Posterior cingulate gyrus (tissue), 11 donors: ENCODE data around the gene IDE.
"Not testable (repeated sequence)": the region's sequence is repeated elsewhere in the genome, so short reads cannot be mapped to it uniquely, and the experiment has no call there.

Experiments used
- DNase-seq, 10 donors: peaks; one replicate each; pipeline versions ENCODE4 v3.0.0 to v3.0.0-alpha.2; 2020 to 2021; ENCODE audit warnings: mixed read lengths in 3 of 10
- intact Hi-C: fragments of 100-400 bp; cut with DNase I; formaldehyde crosslinking; loops from one replicate; pipeline ENCODE4 v1.15.1; 2023

Gene IDE

DNA sequence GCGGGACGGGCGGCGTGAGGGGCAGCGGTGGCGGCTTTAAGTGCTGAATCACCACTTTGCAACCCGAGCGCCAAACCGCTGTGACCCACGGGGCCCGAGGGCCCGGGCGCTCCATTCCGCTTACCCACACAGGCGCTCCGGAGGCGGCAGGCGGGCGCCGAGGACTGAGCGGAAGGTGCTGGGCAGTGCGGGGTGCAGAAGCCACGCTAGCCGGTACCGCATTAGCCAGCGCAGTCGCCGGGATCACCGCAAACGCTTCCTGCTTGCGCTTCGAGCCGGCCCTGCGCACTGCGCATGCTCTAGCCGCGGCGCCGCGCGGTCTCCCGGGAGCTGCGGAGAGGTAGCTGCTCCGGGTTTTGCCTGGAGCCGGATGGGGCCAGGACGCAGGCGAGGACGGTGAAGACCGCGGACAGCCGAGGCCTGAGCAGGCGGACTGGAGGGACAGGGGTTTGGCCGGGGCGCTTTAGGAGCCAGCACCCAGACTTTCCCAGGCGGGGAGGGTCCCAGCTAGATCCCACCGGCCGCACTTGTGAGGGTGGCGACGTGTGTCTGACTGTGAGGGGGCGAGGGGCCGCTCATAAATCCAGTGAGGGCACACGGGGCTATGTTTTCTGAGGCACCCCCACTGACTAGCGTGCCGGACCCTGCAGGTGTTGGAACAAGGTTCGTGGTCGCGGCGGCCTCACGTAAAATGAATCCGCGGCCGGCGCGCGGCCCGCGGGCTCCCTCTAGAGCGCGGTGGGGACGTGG lies at the start of gene IDE:
Gene IDE, minus strand, starts transcription at position 296 of the 750 bp plus-strand sequence. Its CDS starts 74 bp downstream, at position 222.
- peak; percentile 76 to 98 (median 84) for DNase-seq
- intact Hi-C loops = loop anchor here (1.0 to 10.0 kb wide), 3 partner anchors 17 to 779 kb away; partner anchors contain the start of gene TNKS2

DNA sequence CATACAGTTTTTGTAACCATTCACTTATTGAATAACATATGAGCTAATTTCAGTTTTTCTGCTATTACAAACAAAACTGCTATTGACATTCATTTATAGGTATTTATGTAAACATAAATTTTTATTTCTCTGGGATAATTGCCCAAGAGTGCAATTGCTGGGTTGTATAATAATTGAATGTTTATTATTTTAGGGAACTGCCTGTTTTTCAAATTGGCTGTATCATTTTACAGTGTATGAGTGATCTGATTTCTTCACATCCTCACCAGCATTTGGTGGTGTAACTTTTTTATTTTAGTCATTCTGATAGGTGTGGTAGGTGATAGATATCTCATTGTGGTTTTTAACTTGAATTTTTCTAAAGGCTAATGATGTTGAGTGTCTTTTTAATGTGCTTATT lies 45.5 kb upstream of the IDE start:
- intact Hi-C loops = no loop called here

DNA sequence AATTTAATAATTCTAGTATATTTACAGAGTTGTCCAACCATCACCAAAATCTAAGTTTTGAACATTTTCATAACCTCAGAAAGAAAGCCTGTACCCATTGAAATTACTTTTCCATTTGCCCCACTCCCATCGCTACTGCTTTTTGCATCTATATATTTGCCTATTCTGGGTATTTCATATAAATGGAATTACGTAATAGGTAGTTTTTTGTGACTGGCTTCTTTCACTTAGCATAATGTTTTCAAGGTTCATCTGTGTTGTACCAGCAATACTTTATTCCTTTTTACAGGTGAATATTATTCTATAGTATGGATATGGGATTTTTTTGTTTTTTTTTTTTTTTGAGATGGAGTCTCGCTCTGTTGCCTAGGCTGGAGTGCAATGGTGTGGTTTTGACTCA lies 41.6 kb upstream of the IDE start:
- DNase-seq = no peak

More for the DNA sequence above, 45.5 kb upstream of the IDE start:
- no peak for DNase-seq

DNA sequence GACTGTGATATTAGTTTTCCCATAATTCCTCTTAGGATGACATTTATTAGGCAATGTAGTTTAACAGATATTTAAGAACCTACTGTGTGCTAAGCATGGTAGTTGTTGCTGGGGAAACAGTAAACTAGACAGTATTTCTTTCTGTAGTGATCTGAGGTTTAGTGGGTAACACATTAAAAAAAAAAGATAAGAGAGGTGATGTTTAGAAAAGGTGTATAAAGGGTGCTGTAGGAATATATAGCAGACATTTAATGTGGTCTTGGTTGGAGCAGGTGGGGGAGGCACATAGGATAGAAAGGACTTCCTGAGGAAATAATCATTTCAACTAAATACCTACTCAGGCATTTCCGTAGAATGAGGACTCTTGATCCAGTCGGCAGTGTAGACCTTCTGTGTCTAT lies 30.9 kb upstream of the IDE start:
- DNase-seq = no peak
- intact Hi-C loops = no loop called here

More for the DNA sequence above, 41.6 kb upstream of the IDE start:
- intact Hi-C loops = no loop called here

DNA sequence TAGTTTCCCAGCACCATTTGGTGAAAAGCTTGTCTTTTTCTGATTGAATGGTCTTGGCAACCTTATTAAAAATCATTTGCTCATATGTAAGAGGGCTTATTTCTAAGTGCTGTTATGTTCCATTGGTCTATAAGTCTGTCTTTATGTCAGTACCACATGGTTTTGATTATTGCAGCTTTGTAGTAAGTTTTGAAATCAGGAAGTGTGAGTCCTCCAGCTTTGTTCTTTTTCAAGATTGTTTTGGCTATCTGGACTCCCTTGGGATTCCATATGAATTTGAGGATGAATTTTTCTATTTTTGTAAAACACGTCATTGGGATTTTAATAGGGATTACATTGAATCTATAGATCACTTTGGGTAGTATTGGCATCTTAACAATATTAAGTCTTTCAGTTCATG lies 24.4 kb upstream of the IDE start:
- no peak for DNase-seq
- intact Hi-C loops = loop anchor here (10.0 kb wide), 1 partner anchor 246 kb away; the partner anchor contains the start of gene EXOC6

DNA sequence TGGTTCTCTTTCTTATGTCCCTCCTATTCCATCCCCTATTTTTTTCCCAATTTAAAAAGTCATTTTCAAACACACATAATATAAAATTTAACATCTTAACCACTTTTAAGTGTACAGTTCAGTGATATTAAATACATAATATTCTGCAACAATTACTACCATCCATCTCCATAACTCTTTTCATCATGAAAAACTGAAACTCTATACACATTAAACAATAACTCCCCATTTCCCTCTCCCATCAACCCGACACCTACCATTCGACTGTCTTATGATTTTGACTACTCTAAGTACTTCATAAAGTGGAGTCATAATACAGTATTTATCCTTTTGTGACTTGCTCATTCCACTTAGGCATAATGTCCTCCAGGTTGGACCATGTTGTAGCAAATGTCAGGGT lies 21.6 kb upstream of the IDE start:
- DNase-seq = no peak
- intact Hi-C loops = loop anchor here (10.0 kb wide), 1 partner anchor 249 kb away; the partner anchor contains the start of gene EXOC6

DNA sequence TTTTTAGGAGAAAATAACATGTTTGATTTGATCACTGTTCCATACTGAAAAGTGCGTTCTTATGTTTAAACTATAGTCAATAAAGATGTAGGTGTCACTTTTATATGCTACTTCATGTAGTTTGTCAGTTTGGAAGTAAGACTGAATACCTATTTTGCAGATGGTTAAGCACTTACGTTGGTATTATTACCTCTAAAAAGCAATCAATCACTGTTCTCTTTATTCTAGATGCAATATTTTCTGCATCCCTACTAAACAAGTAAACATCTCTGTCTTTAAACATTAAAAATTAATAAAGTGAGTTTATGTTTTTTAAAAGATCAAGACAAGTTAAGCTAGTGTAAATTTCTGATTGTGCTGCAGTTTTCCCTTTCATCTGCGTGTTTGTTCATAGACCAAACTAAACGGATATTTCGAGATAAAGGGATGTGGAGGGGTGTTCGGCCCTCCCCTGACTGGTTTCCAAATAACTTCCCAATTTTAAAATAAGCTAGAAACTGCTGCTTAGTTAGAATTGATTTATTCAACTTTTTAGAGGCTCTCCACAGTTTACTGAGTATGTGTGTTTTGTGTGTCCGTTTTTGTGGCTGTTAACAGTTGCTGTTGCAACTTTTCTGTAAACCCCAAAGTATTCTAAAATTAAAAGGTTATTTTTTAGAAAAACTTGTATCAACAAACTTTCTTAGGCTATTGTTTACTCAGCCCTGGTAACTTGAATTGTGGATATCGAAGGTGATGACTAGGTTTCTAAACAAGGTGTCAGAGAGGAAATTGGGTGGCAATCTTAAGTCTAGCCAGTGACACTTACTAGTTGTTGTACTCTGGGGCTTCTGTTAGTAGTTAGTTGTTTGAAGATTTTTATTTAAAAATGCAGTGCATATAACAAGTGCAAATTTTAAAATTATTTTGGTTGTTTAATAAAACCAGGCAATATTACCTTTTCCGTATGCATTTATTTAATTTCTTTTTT lies 20.0 kb upstream of the IDE start:
- intact Hi-C loops = loop anchor here (10.0 kb wide), 1 partner anchor 251 kb away; the partner anchor contains the start of gene EXOC6

DNA sequence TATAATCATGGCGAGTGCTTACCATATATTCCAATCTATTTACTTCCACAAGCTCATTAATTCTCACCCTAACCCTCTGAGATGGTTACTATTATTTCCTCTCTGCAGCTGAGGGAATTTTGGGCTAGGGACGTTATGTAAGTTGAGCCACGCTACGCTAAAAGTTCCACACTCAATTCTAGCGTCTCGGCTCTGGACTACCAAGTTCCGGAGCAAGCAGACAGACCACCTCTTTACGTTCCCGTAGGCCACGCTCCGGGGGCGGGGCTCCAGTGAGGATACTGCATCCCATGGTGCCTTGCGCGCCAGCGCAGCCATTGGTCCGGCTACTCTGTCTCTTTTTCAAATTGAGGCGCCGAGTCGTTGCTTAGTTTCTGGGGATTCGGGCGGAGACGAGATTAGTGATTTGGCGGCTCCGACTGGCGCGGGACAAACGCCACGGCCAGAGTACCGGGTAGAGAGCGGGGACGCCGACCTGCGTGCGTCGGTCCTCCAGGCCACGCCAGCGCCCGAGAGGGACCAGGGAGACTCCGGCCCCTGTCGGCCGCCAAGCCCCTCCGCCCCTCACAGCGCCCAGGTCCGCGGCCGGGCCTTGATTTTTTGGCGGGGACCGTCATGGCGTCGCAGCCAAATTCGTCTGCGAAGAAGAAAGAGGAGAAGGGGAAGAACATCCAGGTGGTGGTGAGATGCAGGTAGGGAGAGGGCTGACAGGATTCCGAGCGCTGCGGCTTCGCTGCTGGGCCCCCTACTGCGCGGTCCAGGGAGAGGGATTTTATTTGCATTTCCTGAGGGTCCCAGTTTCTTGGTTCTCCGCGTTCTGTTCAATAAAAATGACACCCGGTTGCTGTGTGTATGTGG lies 19.1 kb upstream of the IDE start, which contains the start of gene KIF11:
Gene KIF11, plus strand, starts transcription at position 370 of the 858 bp plus-strand sequence. Its CDS starts 246 bp downstream, at position 616.
- DNase-seq = peak; percentile 95 to 100 (median 98)
- intact Hi-C loops = loop anchor here (10.0 kb wide), 1 partner anchor 252 kb away; the partner anchor contains the start of gene EXOC6

More for the DNA sequence above, 20.0 kb upstream of the IDE start:
- DNase-seq = no peak

DNA sequence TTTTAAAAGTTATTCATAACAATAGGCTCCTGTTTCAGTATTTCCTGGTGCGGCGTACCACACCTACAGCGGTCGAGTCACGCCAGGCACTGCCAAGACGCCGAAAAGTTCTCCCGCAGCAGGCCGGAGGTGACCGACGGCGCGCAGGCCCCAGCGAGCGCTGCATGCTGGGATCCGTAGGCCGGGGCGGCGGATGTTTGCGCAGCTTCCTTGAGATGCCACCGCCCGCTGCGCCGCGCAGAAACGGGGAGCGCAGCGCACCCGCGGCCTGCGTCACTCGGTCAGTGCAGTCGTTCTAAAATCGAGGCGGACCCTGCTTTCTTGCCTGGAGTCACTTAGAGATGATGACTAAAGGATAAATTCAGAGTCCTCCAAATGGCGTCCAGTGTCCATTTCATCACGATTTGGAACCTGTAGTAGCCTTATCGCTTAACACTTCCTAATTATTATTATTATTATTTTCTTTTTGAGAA lies 17.7 kb upstream of the IDE start:
- intact Hi-C loops = loop anchor here (1.0 to 10.0 kb wide), 2 partner anchors 17 to 253 kb away; partner anchors contain the start of genes EXOC6 and IDE
- DNase-seq = peak; percentile 78 to 98 (median 88)

DNA sequence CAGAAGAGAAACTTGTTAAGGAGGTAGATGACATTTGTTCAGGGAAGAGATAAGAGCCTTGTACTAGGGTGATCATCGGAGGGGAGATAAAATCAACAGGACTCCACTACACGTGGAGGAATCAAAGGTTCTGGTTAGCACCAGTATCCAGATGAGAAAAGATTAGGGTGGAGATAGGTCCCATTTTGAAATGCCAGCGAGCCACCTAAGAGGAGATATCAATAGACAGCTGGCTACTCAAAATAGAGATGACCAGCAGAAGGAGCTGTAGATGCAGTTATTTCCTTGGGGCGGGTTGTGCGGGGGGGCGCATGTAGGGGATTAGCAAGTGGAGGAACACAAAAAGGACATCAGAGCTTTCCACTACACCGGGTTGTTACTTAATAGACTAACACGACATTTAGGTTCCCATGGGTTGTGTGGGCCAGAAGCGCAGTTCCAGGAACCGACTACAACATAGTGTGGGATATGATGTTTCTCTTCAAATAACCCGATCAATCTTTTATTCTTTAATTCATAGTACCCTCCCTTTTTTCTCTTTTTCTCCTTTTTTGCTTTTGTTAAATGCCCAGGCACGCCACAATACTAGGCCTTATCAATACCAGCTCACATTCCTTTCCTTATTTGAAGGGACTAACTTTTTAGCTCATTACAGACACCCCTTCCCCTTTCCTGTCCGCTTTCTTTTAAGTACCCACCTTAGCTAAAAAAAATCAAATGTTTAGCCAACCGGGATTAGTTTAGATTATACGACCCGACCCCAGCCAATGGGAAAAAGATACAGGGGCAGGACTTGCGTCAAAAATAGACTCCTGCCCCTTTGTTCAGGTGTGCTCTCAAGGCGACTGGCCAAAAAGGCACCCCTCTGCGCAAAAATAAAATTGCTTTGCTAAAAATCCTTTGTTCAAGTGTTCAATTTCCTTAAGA lies 17.0 kb upstream of the IDE start:
- peak in 5 of 10 donors; percentile 18 to 87 (median 30) for DNase-seq
- intact Hi-C loops = loop anchor here (1.0 to 10.0 kb wide), 2 partner anchors 17 to 254 kb away; partner anchors contain the start of genes EXOC6 and IDE

DNA sequence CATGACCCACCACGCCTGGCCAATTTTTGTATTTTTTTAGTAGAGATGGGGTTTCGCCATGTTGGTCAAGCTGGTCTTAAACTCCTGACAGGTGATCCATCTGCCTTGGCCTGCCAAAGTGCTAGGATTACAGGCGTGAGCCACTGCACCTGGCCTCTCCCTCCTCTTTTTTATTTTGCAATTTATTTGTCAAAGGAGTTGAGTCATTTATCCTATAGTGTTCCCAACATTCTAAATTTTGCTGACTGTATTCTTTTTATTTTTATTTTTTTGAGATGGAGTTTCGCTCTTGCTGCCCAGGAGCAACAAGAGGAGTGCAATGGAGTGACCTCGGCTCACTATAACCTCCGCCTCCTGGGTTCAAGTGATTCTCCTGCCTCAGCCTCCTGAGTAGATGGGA lies 8.5 kb upstream of the IDE start:
- DNase-seq, intact Hi-C loops: not testable (repeated sequence)

DNA sequence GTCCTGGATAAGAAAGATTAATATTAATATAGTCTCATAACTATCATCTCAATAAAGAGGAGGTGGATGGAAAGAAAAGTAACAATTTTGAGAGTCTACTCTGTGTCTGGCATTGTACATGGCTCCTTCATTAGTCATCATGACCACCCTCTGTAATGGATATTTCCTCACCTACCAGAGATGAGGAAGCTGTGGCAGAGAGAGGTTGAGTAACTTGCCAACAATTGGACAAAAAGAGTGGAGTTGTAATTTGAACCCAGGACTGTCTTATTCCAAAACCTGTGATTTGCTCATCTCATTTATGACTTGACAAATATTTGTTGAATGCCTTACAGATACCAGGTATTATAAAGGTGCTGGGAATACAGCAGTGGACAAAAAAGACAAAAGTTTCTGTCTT lies 2.1 kb upstream of the IDE start:
- intact Hi-C loops = loop anchor here (10.0 kb wide), 1 partner anchor 781 kb away; the partner anchor contains the start of gene TNKS2

DNA sequence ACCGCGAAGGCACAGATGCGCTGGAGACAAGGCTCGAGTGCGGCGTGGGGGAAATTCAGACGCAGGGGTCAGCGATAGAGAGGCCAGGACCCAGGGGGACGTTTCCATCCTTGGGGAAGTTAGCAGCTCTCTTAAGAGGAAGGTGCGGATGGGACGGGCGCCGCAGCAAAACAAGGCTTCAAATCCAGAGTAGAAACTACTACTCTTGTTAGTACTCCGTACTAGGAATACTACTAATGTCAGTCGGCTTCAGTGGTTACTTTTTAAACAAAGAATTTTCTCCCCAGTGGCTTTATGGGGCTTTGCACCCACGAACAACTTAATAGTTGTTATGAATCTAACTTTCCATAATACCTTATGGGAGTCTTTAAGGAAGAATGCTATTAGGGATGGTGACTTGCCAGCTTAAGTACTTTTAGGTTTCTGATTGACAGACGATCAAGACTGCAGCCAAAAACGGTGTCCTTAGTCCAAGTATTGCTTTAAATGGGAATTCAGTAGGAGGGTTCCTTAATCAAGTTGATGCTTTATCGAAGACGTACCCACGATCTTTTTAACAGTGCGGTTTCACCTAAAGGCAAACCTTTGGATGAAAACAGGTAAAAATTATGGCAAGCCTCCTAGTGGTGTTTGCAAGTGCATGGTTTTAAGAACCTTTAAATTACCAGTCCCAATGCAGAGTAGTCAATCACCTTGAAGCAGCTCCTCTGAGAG lies 812 bp upstream of the IDE start:
- intact Hi-C loops = loop anchor here (1.0 to 10.0 kb wide), 3 partner anchors 17 to 780 kb away; partner anchors contain the start of gene TNKS2
- DNase-seq = peak in 1 of 10 donors; percentile 92

More for the DNA sequence above, 2.1 kb upstream of the IDE start:
- no peak for DNase-seq

DNA sequence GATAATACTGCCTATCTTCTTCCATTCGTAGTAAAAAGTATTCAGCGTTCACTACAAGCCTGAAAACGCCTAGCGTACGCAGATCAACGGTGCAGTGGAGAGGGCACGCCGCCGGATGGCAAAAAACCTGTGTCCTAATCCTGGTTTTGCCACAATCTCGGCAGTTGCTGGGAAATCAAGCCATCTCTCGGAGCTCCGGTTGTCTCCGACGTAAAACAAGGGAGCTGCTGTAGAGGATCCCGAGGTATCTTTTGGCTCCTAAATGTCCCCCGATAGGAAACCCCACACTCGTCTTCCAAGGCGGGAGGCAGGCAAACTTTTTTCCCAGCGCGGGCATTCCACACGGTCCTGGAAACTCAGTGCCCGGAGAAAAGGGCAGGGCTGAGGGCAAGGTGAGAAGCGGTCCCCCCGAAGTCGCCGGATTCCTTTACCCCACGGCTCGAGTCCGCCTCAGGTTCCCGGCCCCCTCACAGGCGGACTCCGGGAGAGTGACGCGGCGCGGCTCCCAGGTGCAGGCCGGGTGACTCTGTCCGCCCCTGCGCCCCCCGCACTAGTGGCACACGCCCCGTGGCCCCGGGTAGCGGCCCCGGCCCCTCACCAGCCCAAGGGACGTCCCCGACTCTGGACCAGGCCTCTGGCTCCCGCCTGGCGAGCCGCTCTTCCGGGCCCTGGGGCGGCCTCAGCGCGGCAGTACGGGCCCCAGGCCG lies 649 bp downstream of the IDE start:
- intact Hi-C loops = loop anchor here (10.0 kb wide), 1 partner anchor 778 kb away; the partner anchor contains the start of gene TNKS2
- DNase-seq = peak in 8 of 10 donors; percentile 6 to 84 (median 20)

DNA sequence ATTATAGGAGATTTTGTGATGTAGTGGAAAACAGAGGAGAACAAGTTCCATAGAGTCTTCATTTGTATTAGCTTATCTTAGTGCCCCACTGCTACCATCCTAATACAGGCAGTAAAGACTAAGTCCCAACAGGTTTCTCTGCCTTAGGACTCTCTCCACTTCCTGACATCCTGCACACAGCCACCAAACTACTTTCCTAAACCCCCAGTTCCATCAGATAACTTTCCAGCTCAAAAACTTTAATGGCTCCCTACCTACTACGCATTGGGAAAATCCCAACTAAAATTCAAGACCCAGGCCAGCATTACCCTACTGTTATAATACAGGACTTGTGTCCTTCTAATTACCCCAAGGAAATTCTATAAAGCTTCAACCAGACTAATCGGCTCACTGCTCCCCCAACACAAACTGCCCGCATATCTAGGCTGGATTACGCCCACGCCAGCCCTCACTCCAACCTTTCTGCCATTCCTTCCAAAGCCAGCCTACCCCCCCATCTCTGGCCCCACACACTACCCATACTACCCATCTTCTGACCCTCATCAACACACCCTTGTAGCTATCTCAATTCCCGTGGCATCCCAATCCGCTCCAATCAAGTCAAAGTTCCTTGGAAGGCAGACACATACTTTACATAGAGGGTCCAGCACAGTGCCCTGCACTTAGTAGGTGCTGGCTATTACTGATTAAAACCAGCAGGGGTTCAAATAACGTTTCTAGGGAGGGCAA lies 1.4 kb downstream of the IDE start:
- no peak for DNase-seq
- intact Hi-C loops = loop anchor here (10.0 kb wide), 1 partner anchor 778 kb away; the partner anchor contains the start of gene TNKS2

DNA sequence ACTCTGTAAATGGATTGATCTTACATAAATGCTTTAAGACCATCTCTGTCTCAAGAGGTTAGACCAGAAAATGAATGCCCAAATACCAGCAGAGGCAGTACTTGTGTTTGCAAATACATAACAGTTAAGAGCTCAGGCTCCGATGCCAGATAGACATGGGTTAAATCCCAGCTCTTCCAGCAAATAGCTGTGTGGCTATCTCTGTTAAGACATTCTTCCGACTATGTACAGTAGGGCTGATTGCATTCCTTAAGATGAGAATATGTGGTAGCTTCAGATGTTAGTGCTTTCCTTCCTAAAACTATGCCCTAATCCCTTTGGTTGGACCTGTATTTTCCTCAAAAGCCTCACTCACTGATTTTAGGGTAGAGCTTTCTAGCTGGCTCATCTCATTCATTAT lies 2.2 kb downstream of the IDE start:
- intact Hi-C loops = loop anchor here (10.0 kb wide), 1 partner anchor 777 kb away; the partner anchor contains the start of gene TNKS2
- no peak for DNase-seq
